Stimulated activated CD8-positive, alpha-beta memory T cell treated with anti-CD3 and anti-CD28 coated beads, Interleukin-15, amount 100 ng/mL, for 4 hours (primary cell): ENCODE results near the gene MAGEB18.

Experiments used
- DNase-seq, 2 donors: peaks; one replicate each; pipeline ENCODE4 v3.0.0-alpha.2; 2020; ENCODE audit warnings: low read depth in 2 of 2

MAGEB18 gene

DNA sequence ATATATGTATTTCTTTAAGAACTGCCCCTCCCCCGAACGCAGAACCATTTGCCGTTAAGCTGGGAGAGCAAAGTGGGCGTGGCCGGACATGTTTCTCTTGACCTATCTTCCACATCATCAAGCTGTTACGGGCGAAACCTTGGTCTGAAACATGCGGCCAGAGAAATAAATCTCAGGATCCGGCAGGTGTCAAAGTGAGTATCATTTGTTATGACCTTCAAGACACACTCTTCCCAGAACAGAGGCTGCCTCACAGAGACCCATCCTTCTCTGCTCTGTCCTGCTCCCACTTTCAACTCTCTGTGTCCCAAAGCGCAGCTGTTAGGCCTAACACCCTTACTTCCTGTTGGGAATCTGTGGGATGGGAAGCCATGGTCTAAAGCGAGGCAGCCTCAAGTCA is at the start of gene MAGEB18:
Gene MAGEB18, plus strand, starts transcription at position 70 of the 400 bp plus-strand sequence. CDS start 643 bp downstream, outside the sequence.
- DNase-seq, result no peak

DNA sequence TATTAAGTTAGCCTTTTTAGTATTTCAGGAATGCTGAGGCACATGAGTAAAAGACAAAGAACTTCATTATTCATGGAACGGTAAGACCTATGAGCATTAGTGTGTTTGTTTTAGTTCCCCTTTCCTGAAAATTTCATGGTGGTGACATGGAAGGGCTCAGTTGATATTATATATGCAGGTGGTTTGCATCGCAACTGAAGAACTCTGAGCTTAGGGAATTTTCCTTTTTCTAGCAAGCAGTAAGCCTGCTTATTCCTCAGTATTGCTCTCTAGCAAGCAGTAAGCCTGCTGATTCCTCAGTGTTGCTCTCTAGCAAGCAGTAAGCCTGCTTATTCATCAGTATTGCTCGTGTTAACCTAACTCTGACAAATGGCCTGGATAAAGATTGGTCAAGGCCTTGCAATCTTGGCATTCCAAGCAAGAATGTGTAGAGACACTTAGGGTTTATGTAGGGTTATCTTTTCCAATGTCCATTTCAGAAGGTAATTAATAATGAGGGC is 37.7 kb upstream of the MAGEB18 start:
- DNase-seq, result no peak

DNA sequence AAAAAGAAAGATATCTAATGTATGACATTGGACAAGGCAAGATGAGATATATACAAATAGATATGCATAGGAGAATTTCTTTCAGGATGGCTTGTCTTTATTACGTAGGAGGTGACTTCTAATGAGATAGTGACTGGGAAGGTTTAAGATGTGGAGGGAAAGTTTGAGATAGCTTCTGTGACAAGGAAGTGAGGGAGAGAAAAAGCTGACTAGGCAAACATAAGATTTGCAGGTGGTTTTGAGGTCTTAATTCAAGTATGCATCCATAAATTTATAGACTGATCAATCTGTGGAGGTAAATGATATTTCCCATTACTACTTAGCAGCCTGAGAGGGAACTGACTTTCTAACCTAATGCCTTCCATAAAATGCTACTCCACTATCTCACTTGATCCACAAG is 29.0 kb upstream of the MAGEB18 start:
- DNase-seq, result no peak

DNA sequence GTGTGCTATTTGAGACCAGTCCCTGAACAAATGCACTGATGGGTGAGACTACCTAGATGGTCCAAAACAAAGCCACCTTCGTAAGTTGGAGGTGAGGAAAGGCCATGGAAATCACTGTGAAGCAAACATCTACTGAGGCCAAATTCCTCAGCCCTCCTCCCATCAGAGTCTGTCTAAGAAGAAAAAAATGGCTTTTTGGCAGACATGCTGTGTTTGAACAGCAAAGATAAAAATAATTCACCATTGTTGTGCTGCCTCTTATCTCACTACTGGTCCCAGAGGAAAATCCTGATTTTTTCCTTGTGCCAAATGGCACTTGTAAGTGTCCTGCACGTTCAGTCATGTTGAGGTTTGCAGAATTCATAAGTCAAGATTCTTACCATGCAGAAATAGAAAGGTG is 7.9 kb downstream of the MAGEB18 start:
- no peak for DNase-seq

DNA sequence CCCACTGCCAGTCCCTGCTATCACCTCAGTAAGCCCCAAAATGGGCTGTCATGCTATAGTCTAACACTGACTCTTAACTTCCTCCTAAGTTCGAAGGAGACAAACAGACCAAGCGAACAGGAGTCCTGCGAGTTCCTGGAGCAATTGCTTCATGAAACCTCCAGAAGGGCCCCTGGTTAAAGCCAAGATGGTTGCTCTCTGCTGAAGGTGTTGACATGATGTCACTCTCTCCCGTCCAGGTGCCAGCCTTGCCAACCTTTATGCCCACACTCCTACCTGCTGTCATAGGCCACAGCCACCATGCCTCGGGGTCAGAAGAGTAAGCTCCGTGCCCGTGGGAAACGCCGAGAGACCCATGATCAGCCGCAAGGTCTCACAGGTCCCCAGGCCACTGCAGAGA is 22.2 kb downstream of the MAGEB18 start, which contains the start of gene MAGEB6B:
Gene MAGEB6B, plus strand, starts transcription at position 301 of the 400 bp plus-strand sequence. Its CDS starts 0 bp downstream, at position 301.
- no peak for DNase-seq
